IMR-90 (cell line): Measurements from ENCODE around the gene GLYATL1.

Experiments used
- CHD1 ChIP-seq: IDR thresholded peaks from 2 replicates; pipeline ENCODE4 v1.6.1; 2012; ENCODE audit warnings: low read depth, low read length, improper control_type of control experiment
- POLR2A ChIP-seq: IDR thresholded peaks from 2 replicates; pipeline ENCODE4 v1.6.1; 2012; ENCODE audit warnings: mild to moderate bottlenecking, low read depth, low read length
- RCOR1 ChIP-seq: IDR thresholded peaks from 2 replicates; pipeline ENCODE4 v1.6.1; 2012; ENCODE audit warnings: mild to moderate bottlenecking, low read length, improper control_type of control experiment; ENCODE audit not compliant: insufficient replicate concordance
- RFX5 ChIP-seq: IDR thresholded peaks from 2 replicates; pipeline ENCODE4 v1.8.0; 2012; ENCODE audit warnings: low read depth, mild to moderate bottlenecking, low read length, moderate library complexity
- TF ChIP-seq, protein P1 (sequence below): conservative IDR thresholded peaks from 2 replicates; pipeline ENCODE4 v1.5.1; 2012; ENCODE audit warnings: mild to moderate bottlenecking, low read depth, low read length, improper control_type of control experiment

DNA sequence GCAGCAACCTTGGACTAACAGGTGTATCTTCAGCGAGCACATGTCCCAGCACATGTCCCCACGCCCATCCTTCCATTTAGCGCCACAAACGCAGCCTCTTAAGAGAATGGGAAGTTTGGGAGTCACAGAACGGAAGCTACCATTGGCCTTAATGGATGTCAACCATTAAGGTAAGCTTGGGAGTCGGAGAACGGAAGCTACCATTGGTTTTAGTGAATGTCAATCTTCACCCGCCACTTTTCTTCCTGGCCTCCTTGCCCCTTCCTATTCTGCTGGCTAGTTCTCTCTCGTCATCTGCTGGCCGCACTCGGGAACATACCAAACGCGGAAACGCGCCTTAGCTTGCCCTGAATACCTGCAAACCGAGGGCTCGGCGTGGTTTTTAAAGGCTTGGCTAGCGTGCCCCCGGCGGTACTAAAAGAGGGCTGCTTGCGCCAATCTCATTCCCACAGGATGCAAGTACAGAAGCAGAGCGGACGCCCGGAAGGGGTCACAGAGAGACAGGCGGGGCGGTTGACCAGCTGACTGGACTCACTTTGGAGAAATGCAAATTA, 24.3 kb downstream of the GLYATL1 start:
- no peak for TF ChIP-seq RFX5
- TF ChIP-seq, protein P1, sequence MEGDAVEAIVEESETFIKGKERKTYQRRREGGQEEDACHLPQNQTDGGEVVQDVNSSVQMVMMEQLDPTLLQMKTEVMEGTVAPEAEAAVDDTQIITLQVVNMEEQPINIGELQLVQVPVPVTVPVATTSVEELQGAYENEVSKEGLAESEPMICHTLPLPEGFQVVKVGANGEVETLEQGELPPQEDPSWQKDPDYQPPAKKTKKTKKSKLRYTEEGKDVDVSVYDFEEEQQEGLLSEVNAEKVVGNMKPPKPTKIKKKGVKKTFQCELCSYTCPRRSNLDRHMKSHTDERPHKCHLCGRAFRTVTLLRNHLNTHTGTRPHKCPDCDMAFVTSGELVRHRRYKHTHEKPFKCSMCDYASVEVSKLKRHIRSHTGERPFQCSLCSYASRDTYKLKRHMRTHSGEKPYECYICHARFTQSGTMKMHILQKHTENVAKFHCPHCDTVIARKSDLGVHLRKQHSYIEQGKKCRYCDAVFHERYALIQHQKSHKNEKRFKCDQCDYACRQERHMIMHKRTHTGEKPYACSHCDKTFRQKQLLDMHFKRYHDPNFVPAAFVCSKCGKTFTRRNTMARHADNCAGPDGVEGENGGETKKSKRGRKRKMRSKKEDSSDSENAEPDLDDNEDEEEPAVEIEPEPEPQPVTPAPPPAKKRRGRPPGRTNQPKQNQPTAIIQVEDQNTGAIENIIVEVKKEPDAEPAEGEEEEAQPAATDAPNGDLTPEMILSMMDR = 0 out of 2 replicates have a peak, but pooled peaks have one; percentile 19
- no peak for TF ChIP-seq CHD1
- TF ChIP-seq RCOR1 = no peak
- no peak for TF ChIP-seq POLR2A
